ENCODE results near the gene NECAB3.
"Not testable (repeated sequence)": the region's sequence is repeated elsewhere in the genome, so short reads cannot be mapped to it uniquely, and the experiment has no call there.

Gene NECAB3

GRCh38 chr20:33703498-33704137, 29.4 kb upstream of the NECAB3 start:
- Histone ChIP-seq H3K4me2 (ENCODE audit: low read length) (no peak overlapping the region), H3K4me1 (ENCODE audit: control insufficient read depth, low read length) (peaks cover 10% of the 10 kb centered on the region), H3K79me2 (ENCODE audit: control insufficient read depth, low read length) (no peaks in the 10 kb centered on the region), H3K27ac (ENCODE audit: low read depth, low read length) (no peak overlapping the region), H3K9me2 (replicated peaks; ENCODE audit: control insufficient read depth, low read length) (no peaks in the 10 kb centered on the region), H3K27me3 (ENCODE audit: control insufficient read depth, low read length) (no peaks in the 10 kb centered on the region), H3K9me3 (ENCODE audit: control insufficient read depth, insufficient read depth, low read length) (no peaks in the 10 kb centered on the region), H3F3A (ENCODE audit: control insufficient read depth, insufficient read depth) (no peaks in the 10 kb centered on the region), H4K20me1 (ENCODE audit: control insufficient read depth, insufficient read depth, low read depth, low read length) (no peaks in the 10 kb centered on the region), H3K4me3 (ENCODE audit: low read length) (no peak overlapping the region), H3K36me3 (ENCODE audit: control insufficient read depth, low read length) (no peaks in the 10 kb centered on the region)
- TF ChIP-seq, protein P1, sequence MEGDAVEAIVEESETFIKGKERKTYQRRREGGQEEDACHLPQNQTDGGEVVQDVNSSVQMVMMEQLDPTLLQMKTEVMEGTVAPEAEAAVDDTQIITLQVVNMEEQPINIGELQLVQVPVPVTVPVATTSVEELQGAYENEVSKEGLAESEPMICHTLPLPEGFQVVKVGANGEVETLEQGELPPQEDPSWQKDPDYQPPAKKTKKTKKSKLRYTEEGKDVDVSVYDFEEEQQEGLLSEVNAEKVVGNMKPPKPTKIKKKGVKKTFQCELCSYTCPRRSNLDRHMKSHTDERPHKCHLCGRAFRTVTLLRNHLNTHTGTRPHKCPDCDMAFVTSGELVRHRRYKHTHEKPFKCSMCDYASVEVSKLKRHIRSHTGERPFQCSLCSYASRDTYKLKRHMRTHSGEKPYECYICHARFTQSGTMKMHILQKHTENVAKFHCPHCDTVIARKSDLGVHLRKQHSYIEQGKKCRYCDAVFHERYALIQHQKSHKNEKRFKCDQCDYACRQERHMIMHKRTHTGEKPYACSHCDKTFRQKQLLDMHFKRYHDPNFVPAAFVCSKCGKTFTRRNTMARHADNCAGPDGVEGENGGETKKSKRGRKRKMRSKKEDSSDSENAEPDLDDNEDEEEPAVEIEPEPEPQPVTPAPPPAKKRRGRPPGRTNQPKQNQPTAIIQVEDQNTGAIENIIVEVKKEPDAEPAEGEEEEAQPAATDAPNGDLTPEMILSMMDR (IDR thresholded peaks at IDR 0.05; ENCODE audit: low read depth, low read length, poor library complexity, severe bottlenecking) = no peak
- no peak for TF ChIP-seq EZH2phosphoT487 (IDR thresholded peaks at IDR 0.05; ENCODE audit: borderline replicate concordance, low read length)

DNA sequence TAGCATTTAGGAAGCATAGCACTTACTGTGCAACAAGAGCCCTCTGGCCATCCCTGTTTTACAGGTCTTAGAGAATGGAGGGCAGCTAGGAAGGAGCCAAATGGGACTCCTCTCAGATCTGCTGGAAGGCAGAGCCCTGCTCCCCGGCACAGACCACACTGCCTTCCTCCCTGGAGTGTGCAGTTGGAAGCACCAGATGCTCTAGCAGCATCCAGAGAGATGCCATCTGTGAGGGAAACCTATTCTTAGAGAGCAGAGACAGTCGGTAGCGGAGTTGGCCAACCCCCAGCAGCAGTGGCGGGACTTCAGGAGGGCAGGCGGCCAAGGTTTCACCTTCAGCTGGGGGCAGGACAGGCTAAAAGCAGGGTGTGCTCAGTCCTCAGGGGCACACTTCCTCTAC, 28.6 kb upstream of the NECAB3 start:
- no peaks in the 10 kb centered on the region for H3K9me2 ChIP-seq (replicated peaks; ENCODE audit: control insufficient read depth, low read length)
- no peaks in the 10 kb centered on the region for H3K27me3 ChIP-seq (ENCODE audit: control insufficient read depth, low read length)

DNA sequence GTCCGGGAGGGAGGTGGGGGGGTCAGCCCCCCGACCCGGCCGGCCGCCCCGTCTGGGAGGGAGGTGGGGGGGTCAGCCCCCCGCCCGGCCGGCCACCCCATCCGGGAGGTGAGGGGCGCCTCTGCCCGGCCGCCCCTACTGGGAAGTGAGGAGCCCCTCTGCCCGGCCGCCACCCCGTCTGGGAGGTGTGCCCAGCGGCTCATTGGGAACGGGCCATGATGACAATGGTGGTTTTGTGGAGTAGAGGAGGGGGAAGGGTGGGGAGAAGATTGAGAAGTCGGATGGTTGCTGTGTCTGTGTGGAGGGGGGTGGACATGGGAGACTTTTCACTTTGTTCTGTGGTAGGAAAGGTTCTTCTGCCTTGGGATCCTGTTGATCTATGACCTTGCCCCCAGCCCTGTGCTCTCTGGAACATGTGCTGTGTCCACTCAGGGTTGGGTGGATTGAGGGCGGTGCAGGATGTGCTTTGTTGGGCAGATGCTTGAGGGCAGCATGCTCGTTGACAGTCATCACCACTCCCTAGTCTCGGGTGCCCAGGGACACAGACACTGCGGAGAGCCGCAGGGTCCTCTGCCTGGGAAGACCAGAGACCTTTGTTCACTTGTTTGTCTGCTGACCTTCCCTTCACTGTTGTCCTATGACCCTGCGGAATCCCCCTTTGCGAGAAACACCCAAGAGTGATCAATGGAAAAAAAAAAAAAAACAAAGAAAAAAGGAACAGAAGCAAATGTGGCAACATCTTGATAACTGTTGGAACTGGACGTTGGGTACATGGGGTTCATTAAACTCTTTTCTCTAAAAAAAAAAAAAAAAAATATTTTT, 27.6 kb upstream of the NECAB3 start:
- H3K4me2 ChIP-seq (ENCODE audit: low read length) = no peak overlapping the region
- no peaks in the 10 kb centered on the region for H3K79me2 ChIP-seq (ENCODE audit: control insufficient read depth, low read length)
- no peaks in the 10 kb centered on the region for H3K36me3 ChIP-seq (ENCODE audit: control insufficient read depth, low read length)
- H3K27ac ChIP-seq (ENCODE audit: low read depth, low read length) = no peak overlapping the region
- H3K4me1 ChIP-seq (ENCODE audit: control insufficient read depth, low read length) = peaks cover 10% of the 10 kb centered on the region
- no peaks in the 10 kb centered on the region for H3K9me3 ChIP-seq (ENCODE audit: control insufficient read depth, insufficient read depth, low read length)
- H3K27me3 ChIP-seq (ENCODE audit: control insufficient read depth, low read length) = no peaks in the 10 kb centered on the region
- H3K4me3 ChIP-seq (ENCODE audit: low read length) = no peak overlapping the region
- H4K20me1 ChIP-seq (ENCODE audit: control insufficient read depth, insufficient read depth, low read depth, low read length) = no peaks in the 10 kb centered on the region
- no peaks in the 10 kb centered on the region for H3K9me2 ChIP-seq (replicated peaks; ENCODE audit: control insufficient read depth, low read length)
- TF ChIP-seq, protein P1 (IDR thresholded peaks at IDR 0.05; ENCODE audit: low read depth, low read length, poor library complexity, severe bottlenecking) = no peak
- no peak for TF ChIP-seq EZH2phosphoT487 (IDR thresholded peaks at IDR 0.05; ENCODE audit: borderline replicate concordance, low read length)
- no peaks in the 10 kb centered on the region for H3F3A ChIP-seq (ENCODE audit: control insufficient read depth, insufficient read depth)

More for the DNA sequence above, 28.6 kb upstream of the NECAB3 start:
- no peaks in the 10 kb centered on the region for H3K79me2 ChIP-seq (ENCODE audit: control insufficient read depth, low read length)
- H3K4me2 ChIP-seq (ENCODE audit: low read length) = no peak overlapping the region
- no peak overlapping the region for H3K4me3 ChIP-seq (ENCODE audit: low read length)
- no peaks in the 10 kb centered on the region for H3K36me3 ChIP-seq (ENCODE audit: control insufficient read depth, low read length)
- H3K4me1 ChIP-seq (ENCODE audit: control insufficient read depth, low read length) = peaks cover 10% of the 10 kb centered on the region
- no peaks in the 10 kb centered on the region for H4K20me1 ChIP-seq (ENCODE audit: control insufficient read depth, insufficient read depth, low read depth, low read length)
- no peak for TF ChIP-seq EZH2phosphoT487 (IDR thresholded peaks at IDR 0.05; ENCODE audit: borderline replicate concordance, low read length)
- TF ChIP-seq, protein P1 (IDR thresholded peaks at IDR 0.05; ENCODE audit: low read depth, low read length, poor library complexity, severe bottlenecking) = no peak
- no peaks in the 10 kb centered on the region for H3F3A ChIP-seq (ENCODE audit: control insufficient read depth, insufficient read depth)
- H3K27ac ChIP-seq (ENCODE audit: low read depth, low read length) = no peak overlapping the region
- no peaks in the 10 kb centered on the region for H3K9me3 ChIP-seq (ENCODE audit: control insufficient read depth, insufficient read depth, low read length)

DNA sequence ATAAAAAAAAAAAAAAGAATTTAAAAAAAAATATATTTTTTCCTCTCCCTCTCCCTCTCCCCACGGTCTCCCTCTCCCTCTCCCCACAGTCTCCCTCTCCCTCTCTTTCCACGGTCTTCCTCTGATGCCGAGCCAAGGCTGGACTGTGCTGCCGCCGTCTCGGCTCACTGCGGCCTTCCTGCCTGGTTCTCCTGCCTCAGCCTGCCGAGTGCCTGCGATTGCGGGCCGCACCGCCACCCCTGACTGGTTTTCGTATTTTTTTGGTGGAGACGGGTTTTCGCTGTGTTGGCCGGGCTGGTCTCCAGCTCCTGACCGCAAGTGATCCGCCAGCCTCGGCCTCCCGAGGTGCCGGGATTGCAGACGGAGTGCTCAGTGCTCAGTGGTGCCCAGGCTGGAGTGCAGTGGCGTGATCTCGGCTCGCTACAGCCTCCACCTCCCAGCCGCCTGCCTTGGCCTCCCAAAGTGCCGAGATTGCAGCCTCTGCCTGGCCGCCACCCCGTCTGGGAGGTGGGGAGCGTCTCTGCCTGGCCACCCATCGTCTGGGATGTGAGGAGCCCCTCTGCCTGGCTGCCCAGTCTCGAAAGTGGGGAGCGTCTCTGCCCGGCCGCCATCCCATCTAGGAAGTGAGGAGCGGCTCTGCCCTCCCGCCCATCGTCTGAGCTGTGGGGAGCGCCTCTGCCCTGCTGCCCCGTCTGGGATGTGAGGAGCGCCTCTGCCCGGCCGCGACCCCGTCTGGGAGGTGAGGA, 26.6 kb upstream of the NECAB3 start:
- H3K9me3 ChIP-seq (ENCODE audit: control insufficient read depth, insufficient read depth, low read length); H3K4me3 ChIP-seq (ENCODE audit: low read length); H4K20me1 ChIP-seq (ENCODE audit: control insufficient read depth, insufficient read depth, low read depth, low read length); H3K4me2 ChIP-seq (ENCODE audit: low read length); H3K79me2 ChIP-seq (ENCODE audit: control insufficient read depth, low read length); H3K4me1 ChIP-seq (ENCODE audit: control insufficient read depth, low read length); H3F3A ChIP-seq (ENCODE audit: control insufficient read depth, insufficient read depth); H3K27ac ChIP-seq (ENCODE audit: low read depth, low read length); H3K36me3 ChIP-seq (ENCODE audit: control insufficient read depth, low read length); H3K9me2 ChIP-seq (replicated peaks; ENCODE audit: control insufficient read depth, low read length); H3K27me3 ChIP-seq (ENCODE audit: control insufficient read depth, low read length): not testable (repeated sequence)

DNA sequence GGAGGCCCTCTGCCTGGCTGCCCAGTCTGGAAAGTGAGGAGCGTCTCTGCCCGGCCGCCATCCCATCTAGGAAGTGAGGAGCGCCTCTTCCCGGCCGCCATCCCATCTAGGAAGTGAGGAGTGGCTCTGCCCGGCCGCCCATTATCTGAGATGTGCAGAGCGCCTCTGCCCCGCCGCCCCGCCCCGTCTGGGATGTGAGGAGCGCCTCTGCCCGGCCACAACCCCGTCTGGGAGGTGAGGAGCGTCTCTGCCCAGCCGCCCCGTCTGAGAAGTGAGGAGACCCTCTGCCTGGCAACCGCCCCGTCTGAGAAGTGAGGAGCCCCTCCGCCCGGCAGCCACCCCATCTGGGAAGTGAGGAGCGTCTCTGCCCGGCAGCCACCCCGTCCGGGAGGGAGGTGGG, 24.7 kb upstream of the NECAB3 start:
- H3K27me3 ChIP-seq (ENCODE audit: control insufficient read depth, low read length); H3K9me3 ChIP-seq (ENCODE audit: control insufficient read depth, insufficient read depth, low read length); H3K9me2 ChIP-seq (replicated peaks; ENCODE audit: control insufficient read depth, low read length); H3K4me1 ChIP-seq (ENCODE audit: control insufficient read depth, low read length); H3K4me2 ChIP-seq (ENCODE audit: low read length); H3K27ac ChIP-seq (ENCODE audit: low read depth, low read length); H4K20me1 ChIP-seq (ENCODE audit: control insufficient read depth, insufficient read depth, low read depth, low read length); H3F3A ChIP-seq (ENCODE audit: control insufficient read depth, insufficient read depth); H3K4me3 ChIP-seq (ENCODE audit: low read length); H3K79me2 ChIP-seq (ENCODE audit: control insufficient read depth, low read length); H3K36me3 ChIP-seq (ENCODE audit: control insufficient read depth, low read length): not testable (repeated sequence)

Data from DOHH2 (cell line).